ENCODE results near the gene HSPE1. TPM values are rescaled to one million over a fixed set of nuclear protein-coding genes. Genes with fewer than 3 reads are reported as not detected.

Gene HSPE1
- total RNA-seq, 1 experiment from 2014 or later = 291 TPM

GRCh38 chr2:197506658-197507057, 6.5 kb downstream of the HSPE1 start:
- Histone ChIP-seq H3K27ac (ENCODE audit: low read depth, low read length) (no peak overlapping the region), H3K4me3 (replicated peaks in 1 of 2; ENCODE audit: low read depth in 1 of 2, low read length in 2 of 2) (no peak overlapping the region), H3K36me3 (ENCODE audit: control insufficient read depth in 1 of 2, insufficient read depth in 2 of 2, low read length in 2 of 2) (peaks cover 11 to 32% of the 10 kb centered on the region in 2 experiments; a peak in 2 of 4 replicates), H3K27me3 (ENCODE audit: insufficient read depth, low read length) (no peaks in the 10 kb centered on the region), H3K79me2 (ENCODE audit: insufficient read depth, low read length) (peaks cover 31% of the 10 kb centered on the region), H3K9ac (ENCODE audit: low read length) (no peak overlapping the region), H3K4me1 (ENCODE audit: control insufficient read depth in 1 of 2, insufficient read depth in 2 of 2, low read length in 2 of 2) (peaks cover 0 to 6% of the 10 kb centered on the region in 2 experiments; a peak in 2 of 4 replicates), H4K20me1 (ENCODE audit: insufficient read depth) (peaks cover 22% of the 10 kb centered on the region; the same call in 1 of the 2 replicates), H3K9me3 (ENCODE audit: control insufficient read depth in 1 of 2, insufficient read depth in 1 of 2, low read depth in 1 of 2, low read length in 2 of 2) (no peaks in the 10 kb centered on the region), H2AFZ (ENCODE audit: low read depth, low read length, poor library complexity, severe bottlenecking) (no peak overlapping the region), H3K4me2 (ENCODE audit: low read length) (no peak overlapping the region), H3K9me2 (ENCODE audit: insufficient read depth) (no peaks in the 10 kb centered on the region)
- ChIA-PET CTCF (no interaction called here), POLR2A (interaction anchor here (1.0 kb wide), 1 partner anchor 9 kb away, joined by 3 read pairs; the partner anchor contains the start of gene MOB4), RAD21 (ENCODE audit: low non-redundant PET in 1 of 2, low total read pairs in 2 of 2, uncharacterized antibody in 2 of 2, unreplicated experiment in 2 of 2) (no interaction called here)
- DNase-seq (ENCODE audit: low read depth, low spot score) (no peak), ATAC-seq (no peak)
- intact Hi-C loops (cut with micrococcal nuclease) = loop anchor here (10.0 kb wide), 1 partner anchor 198 kb away; the partner anchor contains the start of gene MARS2
- no TSS peak for BruUV-seq (replicated peaks)
- TF ChIP-seq EZH2 (IDR thresholded peaks at IDR 0.05) (no peak), POLR2AphosphoS5 (IDR thresholded peaks at IDR 0.05; ENCODE audit: low read depth, low read length) (no peak), CEBPB (IDR thresholded peaks at IDR 0.05; ENCODE audit: low read depth) (no peak), ATF3 (IDR thresholded peaks at IDR 0.05) (no peak), ZNF274 (IDR thresholded peaks at IDR 0.05; ENCODE audit: low read depth, low read length) (no peak), SP1 (IDR thresholded peaks at IDR 0.05; ENCODE audit: low read depth) (no peak), ZFX (IDR thresholded peaks at IDR 0.05) (no peak), POLR2A (IDR thresholded peaks at IDR 0.05; ENCODE audit: borderline replicate concordance, extremely low read depth, insufficient read depth, insufficient read length) (no peak), FOSL1 (IDR thresholded peaks at IDR 0.05; ENCODE audit: low read depth) (no peak), RAD21 (IDR thresholded peaks at IDR 0.05; ENCODE audit: low read depth) (no peak), EZH2phosphoT487 (IDR thresholded peaks at IDR 0.05; ENCODE audit: borderline replicate concordance) (no peak), EGR1 (IDR thresholded peaks at IDR 0.05; ENCODE audit: low read depth) (no peak), SIN3A (IDR thresholded peaks at IDR 0.05; ENCODE audit: low read depth) (no peak), TCF7L2 (IDR thresholded peaks at IDR 0.05; ENCODE audit: borderline replicate concordance, extremely low read depth, insufficient read depth, insufficient read length) (no peak)
- TF ChIP-seq, protein P1, sequence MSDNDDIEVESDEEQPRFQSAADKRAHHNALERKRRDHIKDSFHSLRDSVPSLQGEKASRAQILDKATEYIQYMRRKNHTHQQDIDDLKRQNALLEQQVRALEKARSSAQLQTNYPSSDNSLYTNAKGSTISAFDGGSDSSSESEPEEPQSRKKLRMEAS (IDR thresholded peaks at IDR 0.05) = no peak
- TF ChIP-seq, protein P2, sequence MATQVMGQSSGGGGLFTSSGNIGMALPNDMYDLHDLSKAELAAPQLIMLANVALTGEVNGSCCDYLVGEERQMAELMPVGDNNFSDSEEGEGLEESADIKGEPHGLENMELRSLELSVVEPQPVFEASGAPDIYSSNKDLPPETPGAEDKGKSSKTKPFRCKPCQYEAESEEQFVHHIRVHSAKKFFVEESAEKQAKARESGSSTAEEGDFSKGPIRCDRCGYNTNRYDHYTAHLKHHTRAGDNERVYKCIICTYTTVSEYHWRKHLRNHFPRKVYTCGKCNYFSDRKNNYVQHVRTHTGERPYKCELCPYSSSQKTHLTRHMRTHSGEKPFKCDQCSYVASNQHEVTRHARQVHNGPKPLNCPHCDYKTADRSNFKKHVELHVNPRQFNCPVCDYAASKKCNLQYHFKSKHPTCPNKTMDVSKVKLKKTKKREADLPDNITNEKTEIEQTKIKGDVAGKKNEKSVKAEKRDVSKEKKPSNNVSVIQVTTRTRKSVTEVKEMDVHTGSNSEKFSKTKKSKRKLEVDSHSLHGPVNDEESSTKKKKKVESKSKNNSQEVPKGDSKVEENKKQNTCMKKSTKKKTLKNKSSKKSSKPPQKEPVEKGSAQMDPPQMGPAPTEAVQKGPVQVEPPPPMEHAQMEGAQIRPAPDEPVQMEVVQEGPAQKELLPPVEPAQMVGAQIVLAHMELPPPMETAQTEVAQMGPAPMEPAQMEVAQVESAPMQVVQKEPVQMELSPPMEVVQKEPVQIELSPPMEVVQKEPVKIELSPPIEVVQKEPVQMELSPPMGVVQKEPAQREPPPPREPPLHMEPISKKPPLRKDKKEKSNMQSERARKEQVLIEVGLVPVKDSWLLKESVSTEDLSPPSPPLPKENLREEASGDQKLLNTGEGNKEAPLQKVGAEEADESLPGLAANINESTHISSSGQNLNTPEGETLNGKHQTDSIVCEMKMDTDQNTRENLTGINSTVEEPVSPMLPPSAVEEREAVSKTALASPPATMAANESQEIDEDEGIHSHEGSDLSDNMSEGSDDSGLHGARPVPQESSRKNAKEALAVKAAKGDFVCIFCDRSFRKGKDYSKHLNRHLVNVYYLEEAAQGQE (IDR thresholded peaks at IDR 0.05; ENCODE audit: low read depth) = no peak
